ENCODE measurements around the gene SIX6.

SIX6 gene

GRCh38 chr14:60512973-60513571 is 4.1 kb downstream of the SIX6 start:
- no peak for DNase-seq (ENCODE audit: low read depth, low spot score)
- no peak overlapping the region for H3K27ac ChIP-seq

GRCh38 chr14:60514378-60514740 is 5.4 kb downstream of the SIX6 start:
- H3K27ac ChIP-seq: no peak overlapping the region
- no peak for DNase-seq (ENCODE audit: low read depth, low spot score)

GRCh38 chr14:60514741-60515491 is 6.0 kb downstream of the SIX6 start:
- no peak overlapping the region for H3K27ac ChIP-seq
- DNase-seq (ENCODE audit: low read depth, low spot score): no peak

GRCh38 chr14:60515511-60516289 is 6.8 kb downstream of the SIX6 start:
- H3K27ac ChIP-seq: no peak overlapping the region
- DNase-seq (ENCODE audit: low read depth, low spot score): no peak

- DNase-seq (ENCODE audit: low read depth, low spot score): peak; percentile 16
- no peak overlapping the region for H3K27ac ChIP-seq
Observed at GRCh38 chr14:60532442-60532841, 23.5 kb downstream of the SIX6 start.

GRCh38 chr14:60537663-60538062 is 28.7 kb downstream of the SIX6 start:
- DNase-seq (ENCODE audit: low read depth, low spot score): no peak
- H3K27ac ChIP-seq: no peak overlapping the region

- H3K27ac ChIP-seq: no peak overlapping the region
- no peak for DNase-seq (ENCODE audit: low read depth, low spot score)
Observed at GRCh38 chr14:60544659-60545058, 35.7 kb downstream of the SIX6 start.

GRCh38 chr14:60553808-60554207 is 44.9 kb downstream of the SIX6 start:
- no peak for DNase-seq (ENCODE audit: low read depth, low spot score)
- no peak overlapping the region for H3K27ac ChIP-seq

DNA sequence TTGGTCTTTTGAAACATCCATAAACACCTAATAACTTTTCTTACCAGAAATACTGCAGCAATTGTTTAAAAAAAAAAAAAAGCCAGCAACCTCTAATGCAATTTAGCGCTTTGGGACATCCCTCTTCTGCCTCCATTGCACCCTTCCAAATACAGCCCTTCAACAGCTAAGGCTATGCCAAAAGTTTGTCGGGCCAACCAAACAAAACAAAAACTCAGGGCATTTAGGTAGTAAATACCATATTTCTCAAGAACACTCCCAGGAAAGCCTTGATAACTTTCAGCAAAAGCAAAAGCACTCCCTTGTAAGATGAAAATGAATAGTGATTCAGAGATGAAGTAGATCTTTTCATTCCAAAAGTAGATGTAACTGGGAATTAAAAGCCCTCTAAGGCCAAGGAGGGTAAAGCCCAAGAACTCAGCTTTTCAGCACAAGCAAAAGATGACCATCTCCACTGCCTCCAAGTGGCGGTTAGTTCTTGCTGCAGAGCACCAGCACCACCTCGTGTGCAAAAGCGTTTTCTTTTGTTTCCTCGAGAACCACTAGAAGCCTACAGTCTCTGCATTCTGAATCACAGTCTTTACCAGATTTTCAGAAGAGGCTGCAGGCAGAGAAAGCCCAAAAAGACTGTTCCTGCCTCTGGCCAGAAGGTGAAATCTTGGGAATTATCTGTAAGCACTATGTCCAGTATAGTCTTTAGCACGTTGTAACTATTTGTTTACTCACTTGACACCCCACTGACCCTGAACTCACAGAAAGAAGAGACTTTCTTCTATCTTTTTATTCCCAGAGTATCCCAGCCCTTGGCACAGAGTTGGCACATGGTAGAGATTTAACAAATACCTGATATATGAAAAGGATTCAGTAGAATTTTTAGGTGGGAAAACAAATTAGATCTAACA is 53.1 kb downstream of the SIX6 start:
- no peak for DNase-seq (ENCODE audit: low read depth, low spot score)
- no peak overlapping the region for H3K27ac ChIP-seq

Data from epithelial cell of prostate (primary cell).